ENCODE measurements around the gene AK8. TPM values are rescaled to one million over a fixed set of nuclear protein-coding genes. Genes with fewer than 3 reads are reported as not detected.

AK8 gene
- total and polyA plus RNA-seq, 9 of the 15 experiments (the other 6 are each of a cell fraction or from before 2014, with no cell fraction given): 0.06 to 0.37 TPM; not detected in 7

DNA sequence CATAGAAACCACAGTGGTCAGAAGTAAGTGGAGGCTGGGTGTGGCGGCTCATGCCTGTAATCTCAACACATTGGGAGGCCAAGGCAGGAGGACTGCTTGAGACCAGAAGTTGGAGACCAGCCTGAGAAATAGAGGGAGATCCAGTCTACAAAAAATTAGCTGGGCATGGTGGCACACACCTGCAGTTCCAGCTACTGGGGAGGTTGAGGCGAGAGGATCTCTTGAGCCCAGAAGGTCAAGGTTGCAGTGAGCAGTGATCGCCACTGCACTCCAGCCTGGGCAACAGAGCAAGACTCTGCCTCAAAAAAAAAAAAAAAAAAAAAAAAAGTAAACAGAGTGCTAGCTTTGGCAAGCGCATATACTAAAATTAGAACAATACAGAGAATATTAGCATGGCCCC lies 24.6 kb downstream of the AK8 start:
- 3% methylated on average over 3 of the region's 4 CpGs for WGBS (ENCODE audit: insufficient coverage, low coverage, missing lambda C conversion rate)
- in situ Hi-C loops (cut with MboI): no loop called here
- intact Hi-C loops (cut with micrococcal nuclease): no loop called here
- Histone ChIP-seq H3K79me2 (ENCODE audit: control insufficient read depth, insufficient read depth, low read length) (no peaks in the 10 kb centered on the region), H3K4me1 (replicated peaks in 1 of 2; ENCODE audit: control insufficient read depth in 2 of 2, insufficient read depth in 2 of 2, low read length in 2 of 2) (peaks cover 0 to 8% of the 10 kb centered on the region in 2 experiments; a peak in 1 of 5 replicates), H3K9me1 (ENCODE audit: control insufficient read depth, insufficient read depth, low read length) (no peaks in the 10 kb centered on the region), H3K9me3 (replicated peaks; ENCODE audit: control insufficient read depth, insufficient read depth, low read depth, low read length) (no peaks in the 10 kb centered on the region), H3K9ac (ENCODE audit: insufficient read depth in 1 of 2, low read depth in 2 of 2, low read length in 2 of 2) (no peak overlapping the region), H3K27me3 (ENCODE audit: control insufficient read depth in 2 of 2, insufficient read depth in 2 of 2, low read length in 2 of 2) (peaks cover 51 to 62% of the 10 kb centered on the region in 2 experiments), H4K20me1 (replicated peaks; ENCODE audit: control insufficient read depth, insufficient read depth, low read length) (0 out of 2 replicates have a peak, but pooled peaks cover 3% of the 10 kb centered on the region), H2AFZ (ENCODE audit: low read depth, low read length) (no peak overlapping the region), H3K4me2 (ENCODE audit: insufficient read depth, low read length) (no peak overlapping the region), H3K36me3 (ENCODE audit: control insufficient read depth, insufficient read depth, low read length) (no peaks in the 10 kb centered on the region), H3K27ac (ENCODE audit: extremely low read depth, low read depth, low read length) (no peak overlapping the region), H3K4me3 (no peak overlapping the region)
- no peak for DNase-seq (ENCODE audit: extremely low read depth in 1 of 4, low spot score in 3 of 4)
- TF ChIP-seq HINFP (tag; conservative IDR thresholded peaks at IDR 0.05; ENCODE audit: low read depth) (no peak), SMAD1 (IDR thresholded peaks at IDR 0.05; ENCODE audit: low read depth, low read length, partially characterized antibody) (no peak), ZNF121 (CRISPR knock-in tag; conservative IDR thresholded peaks at IDR 0.05) (peak; percentile 54), PTBP1 (IDR thresholded peaks at IDR 0.05; ENCODE audit: low read depth, low read length) (no peak), ZSCAN32 (CRISPR knock-in tag; IDR thresholded peaks at IDR 0.05) (no peak)
- FAIRE-seq: no peak
- CTCF ChIA-PET (ENCODE audit: low intra/inter-chr PET ratio): no interaction called here
- POLR2A ChIA-PET: interaction anchor here (0.6 kb wide), 1 partner anchor 213 kb away, joined by 4 read pairs; no protein-coding TSS in a partner anchor
- BruUV-seq (replicated peaks): no TSS peak
- no peak for ATAC-seq

Data from K562 (cell line).